HS-5 (cell line): Measurements from ENCODE around the gene DNHD1.

Source experiments
- DNase-seq: peaks from one replicate; pipeline ENCODE4 v3.0.0-alpha.2; 2012; ENCODE audit warnings: low read depth

Gene DNHD1, protein sequence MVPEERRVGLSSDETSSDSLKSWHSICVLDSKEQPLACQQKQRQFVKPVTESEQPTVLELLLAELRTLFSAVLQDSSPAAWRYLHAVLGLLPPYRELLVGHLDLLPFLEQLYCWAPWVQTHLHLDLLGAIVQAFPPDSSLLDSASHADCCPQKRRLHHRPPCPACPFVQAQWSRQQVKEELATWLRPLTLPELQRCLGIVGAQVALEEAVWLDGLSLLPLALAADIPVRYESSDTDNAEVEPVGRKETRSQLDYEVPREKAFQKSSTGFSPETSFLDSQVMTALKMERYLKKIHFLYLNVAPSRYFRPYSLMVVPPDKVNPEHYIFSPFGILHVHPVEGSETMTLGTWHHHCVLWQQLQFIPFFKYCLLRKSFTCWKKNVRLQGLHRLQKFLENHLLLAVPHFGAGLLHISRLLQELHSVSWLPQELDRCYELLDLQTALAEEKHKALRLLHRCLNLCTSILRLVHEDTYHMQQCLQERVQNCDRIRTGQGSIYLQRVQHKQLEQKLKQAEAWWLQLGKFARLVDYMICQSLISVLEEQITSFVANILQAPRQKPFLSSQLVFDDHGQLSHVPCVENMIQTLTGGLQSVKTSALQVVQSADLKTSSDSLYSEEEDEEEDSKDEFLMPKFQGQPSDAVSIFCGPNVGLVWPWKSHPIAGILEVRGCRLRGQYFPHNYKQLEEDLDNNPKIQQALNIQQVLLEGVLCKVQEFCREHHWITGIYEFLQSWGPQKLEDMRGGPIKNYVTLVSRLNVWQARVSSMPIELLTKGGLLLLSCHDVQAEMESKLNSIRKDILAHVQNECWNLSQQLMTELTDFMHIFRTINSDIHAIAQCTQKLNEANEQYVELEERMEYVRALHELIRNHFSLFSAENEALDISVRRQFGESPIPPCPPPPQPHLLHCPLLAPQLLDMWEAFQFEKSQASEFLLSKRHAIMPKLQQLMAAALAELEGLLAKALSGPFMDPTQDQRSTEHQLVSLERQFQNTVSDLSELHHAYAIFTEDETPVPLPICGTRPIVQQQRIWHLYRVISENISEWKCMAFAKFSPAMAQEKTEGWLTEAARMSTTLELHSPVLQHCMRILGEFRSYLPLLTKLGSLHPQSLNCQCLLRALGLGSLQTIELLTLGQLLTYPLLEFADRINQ (N-terminal part only)

GRCh38 chr11:6497069-6497839 lies at the start of gene DNHD1:
Gene DNHD1 (plus strand): TSS chr11:6497280. CDS start chr11:6498216, 936 bp downstream.
- no peak for DNase-seq

- DNase-seq: no peak
These were observed 48.5 kb upstream of the DNHD1 start for GRCh38 chr11:6448574-6448973.

- no peak for DNase-seq
These were observed 44.9 kb upstream of the DNHD1 start for GRCh38 chr11:6452219-6452618.

- no peak for DNase-seq
These were observed 43.9 kb upstream of the DNHD1 start for GRCh38 chr11:6453152-6453551.

GRCh38 chr11:6455070-6455469 lies 42.0 kb upstream of the DNHD1 start:
- DNase-seq: no peak

- no peak for DNase-seq
These were observed 40.6 kb upstream of the DNHD1 start for GRCh38 chr11:6456361-6457073.

DNA sequence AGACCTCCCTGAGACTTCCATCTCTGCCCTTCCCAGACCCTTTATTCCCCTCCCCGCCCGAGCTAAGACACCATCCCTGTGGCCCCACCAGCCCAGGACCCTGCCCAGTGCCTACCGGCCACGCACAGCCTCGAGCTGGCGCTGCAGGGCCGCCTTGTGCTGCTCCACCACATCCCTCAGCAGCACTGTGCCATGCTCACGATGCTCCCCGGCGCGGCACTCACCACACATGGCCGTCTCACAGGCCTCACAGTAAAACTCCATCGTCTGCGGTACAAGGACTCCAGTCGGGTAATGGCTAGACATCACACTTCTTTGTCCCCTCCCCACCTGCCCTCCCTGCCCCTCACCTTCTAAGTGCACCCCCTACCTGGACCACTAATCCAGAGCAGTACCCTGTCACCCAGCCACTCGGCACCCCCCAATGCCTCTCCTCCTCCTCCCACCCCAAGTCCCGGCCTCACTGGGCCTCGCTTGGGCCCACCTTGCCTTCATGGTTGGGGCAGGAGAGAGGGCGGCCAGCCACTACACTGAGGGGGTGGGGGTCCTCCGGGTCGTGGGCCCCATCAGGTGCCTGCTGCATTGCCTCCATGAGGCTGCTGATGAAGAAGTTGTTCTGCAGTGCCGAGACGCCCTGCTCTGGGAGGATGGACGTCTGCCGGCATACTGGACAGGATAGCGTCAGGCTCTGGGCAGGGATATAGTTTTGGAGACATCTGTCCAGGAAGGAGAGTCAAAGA lies 39.3 kb upstream of the DNHD1 start:
- no peak for DNase-seq

- no peak for DNase-seq
These were observed 38.6 kb upstream of the DNHD1 start for GRCh38 chr11:6458352-6459098.

DNA sequence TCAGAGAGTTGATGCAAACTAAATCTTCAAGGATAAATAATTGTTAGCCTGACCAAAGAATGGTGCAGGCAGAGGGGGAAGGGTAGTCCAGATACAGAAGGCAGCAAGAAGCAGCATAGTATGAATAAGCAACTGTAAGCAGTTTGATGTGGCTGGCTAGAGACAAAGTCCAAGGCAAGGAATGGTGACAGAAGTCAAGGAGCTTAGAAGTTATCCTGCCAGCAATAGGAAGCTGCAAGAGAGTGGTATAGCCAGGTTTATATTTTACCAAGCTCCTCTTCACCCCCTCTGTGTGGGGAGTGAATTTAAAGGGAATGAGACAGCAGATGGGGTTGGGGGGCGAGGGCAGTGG lies 38.0 kb upstream of the DNHD1 start:
- DNase-seq: no peak

DNA sequence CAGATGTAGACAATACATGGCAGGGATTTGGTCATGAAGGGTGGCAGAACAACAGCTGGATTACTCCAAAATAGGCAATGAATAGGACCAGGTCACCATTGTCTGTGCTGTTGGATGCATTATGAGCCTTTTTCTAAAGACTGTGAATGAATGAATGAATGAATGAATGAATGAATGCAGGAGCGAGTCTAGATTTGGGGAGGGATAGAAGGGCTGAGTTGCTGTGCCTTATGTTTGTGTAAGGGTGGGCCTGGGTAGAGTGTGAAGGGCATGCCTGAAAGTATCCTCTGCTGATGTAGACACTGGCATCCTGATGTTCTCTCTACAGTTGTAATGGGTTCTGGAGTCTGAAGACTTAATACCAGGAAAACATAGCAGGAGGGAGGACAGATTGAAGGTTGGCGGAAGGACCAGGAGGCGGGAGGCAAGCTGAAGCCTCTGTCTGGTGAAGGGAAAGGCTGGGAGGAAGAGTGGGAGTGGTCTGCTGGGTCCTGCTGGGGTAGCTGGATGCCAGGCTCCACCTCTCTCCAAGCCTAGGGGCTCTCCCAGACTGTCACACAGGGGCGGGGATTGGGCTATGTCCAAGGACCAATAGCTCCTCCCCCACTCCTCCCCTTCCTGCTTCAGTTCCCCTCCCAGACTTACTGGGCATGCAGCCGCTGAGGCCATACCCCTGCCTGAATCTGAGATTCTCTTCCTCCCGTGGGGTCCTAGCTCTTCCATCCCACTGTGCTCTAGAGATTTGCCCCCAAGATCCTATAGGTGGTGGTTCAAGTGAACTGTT lies 28.2 kb upstream of the DNHD1 start:
- no peak for DNase-seq

DNA sequence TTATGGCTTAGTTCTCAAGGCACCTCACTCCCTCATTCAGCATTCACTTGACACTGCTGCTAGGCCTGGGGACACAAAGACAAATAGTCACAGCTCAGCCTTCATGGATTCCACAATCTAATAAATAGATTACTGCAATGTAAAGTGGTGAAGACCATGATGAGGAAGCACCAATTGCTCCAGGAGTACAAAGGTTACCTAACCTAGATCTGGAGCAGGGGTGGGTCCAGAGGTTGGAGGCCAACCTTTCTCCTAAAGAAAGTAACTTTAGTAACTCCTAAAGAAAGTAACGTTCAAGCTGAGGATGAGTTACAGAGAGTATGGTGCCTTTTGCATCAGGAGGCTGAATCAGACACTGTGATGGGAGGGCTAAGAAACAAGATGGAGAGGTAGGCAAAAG lies 27.5 kb upstream of the DNHD1 start:
- no peak for DNase-seq

DNA sequence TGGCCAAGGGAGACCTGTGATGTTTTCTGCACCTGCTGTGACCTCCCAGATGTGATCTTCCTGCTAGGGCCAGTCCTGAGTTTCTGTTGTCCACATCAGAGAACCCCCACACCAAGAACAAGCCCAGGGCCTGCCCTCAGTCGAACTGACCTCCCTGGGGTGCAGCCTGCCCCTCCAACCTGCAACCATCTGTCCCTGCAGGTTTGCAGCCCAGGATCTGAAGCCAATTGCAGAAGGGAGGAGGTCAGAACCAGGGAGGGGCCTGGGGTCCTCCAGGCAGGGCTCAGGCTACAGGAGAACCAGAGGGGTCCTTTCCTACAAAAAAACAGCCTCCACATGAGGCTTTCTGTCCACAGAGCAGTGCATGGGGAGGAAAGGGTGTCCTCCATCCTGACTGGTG lies 24.1 kb upstream of the DNHD1 start:
- DNase-seq: no peak

DNA sequence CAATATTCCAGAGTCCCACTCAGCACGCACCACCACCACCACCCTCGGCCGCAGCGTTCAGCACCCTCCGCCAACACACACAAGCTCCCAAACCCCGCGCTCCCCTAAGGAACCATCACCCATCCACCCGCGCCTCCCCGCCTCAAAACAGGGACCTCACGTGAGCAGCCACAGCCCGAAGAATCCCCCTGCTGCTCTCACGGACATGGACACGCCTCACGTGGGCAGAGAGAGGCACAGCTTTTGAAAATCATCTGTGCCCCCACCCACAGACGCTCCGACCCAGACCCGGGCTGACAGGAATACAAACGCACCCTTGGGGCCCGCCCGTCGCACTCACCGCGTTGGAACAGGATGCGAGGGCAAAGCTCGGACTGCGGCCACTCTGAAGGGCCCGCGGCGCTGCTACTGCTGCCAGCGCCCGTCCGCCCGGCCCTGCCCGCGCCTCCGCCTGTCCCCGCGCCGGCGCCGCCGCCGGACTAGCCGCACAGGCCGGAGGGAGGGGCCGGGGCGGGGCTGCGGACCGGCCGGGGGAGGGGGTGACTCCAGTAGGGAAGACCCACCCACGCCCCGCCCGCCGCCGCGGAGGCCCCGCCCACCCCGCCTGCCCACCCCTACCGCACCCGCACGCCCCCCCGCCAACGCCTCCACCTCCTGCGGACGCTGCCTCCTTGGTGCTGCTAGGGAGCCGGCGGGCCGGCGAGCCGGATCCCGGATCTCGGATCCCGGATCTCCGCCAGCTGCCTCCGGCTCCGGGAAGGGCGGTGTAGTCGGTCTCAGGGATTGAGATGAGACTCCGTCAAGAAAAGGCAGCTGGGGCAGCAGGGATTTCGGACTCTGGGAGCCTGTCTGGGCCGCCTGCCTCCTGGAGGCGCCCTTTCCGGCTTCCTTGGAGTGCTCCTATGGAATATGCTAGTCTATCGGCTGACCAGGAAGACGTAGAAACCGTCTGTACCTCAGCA lies 23.3 kb upstream of the DNHD1 start, which contains the start of gene TRIM3:
TSS of gene TRIM3 (minus strand) at position 491 of the 962 bp plus-strand sequence. CDS start 8,246 bp downstream, outside the sequence.
- DNase-seq: peak; percentile 35

- no peak for DNase-seq
These were observed 22.7 kb upstream of the DNHD1 start for GRCh38 chr11:6474413-6474792.

DNA sequence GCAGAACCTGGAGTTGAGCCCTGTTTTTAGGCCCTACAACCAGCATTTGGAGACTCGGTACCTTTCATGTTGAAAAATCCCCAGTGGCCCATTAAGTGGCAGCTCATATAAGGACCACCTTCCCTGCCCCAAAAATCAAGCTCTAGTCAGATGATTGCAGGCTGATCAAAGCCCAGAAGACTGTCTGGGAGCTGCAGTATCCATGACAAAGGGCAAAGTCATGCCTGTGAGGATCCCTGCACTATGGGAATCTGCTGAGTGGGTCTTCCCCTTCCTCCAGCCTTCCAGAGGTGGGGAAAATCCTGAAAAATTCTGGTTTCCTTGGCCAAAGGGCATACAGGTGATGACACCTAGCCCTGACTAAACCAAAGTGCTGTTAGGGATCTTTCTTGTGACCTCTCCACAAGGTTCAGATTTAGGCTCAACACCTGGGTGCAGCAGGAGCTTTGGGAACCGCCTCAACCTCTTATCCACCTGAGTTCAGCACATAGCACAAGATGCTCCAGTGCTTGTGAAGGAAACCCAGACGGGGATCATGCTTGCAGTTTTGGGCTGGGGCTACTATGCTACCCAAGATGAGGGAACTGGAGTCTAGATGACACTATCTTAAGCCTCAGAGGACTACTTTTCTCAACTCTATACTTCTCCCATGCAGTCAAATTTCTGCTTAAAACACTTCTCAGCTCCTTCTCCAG lies 22.1 kb upstream of the DNHD1 start:
- no peak for DNase-seq

GRCh38 chr11:6475936-6476335 lies 21.1 kb upstream of the DNHD1 start:
- DNase-seq: no peak

GRCh38 chr11:6476571-6476970 lies 20.5 kb upstream of the DNHD1 start:
- no peak for DNase-seq
